Astrocyte of the cerebellum (primary cell): ENCODE measurements around the gene CTU1.

Source experiments
- DNase-seq: peaks from one replicate; pipeline ENCODE4 v3.0.0-alpha.2; 2011; ENCODE audit warnings: low read depth
- H3K4me3 ChIP-seq: 2 replicates; pipeline ENCODE4 v1.5.1; 2011; ENCODE audit warnings: mild to moderate bottlenecking, low read depth, low read length, moderate library complexity
- CTCF ChIP-seq: IDR thresholded peaks from 2 replicates; pipeline ENCODE4 v1.5.1; 2012; ENCODE audit warnings: low read length, low read depth, moderate library complexity, mild to moderate bottlenecking; ENCODE audit errors: missing control alignments
- in situ Hi-C: cut with HindIII; loops from 2 replicates; pipeline ENCODE4 v1.10.0; 2017; ENCODE audit warnings: low sequenced_read_pairs

Gene CTU1

GRCh38 chr19:51121257-51121656 lies 13.0 kb upstream of the CTU1 start:
- no peak overlapping the region for H3K4me3 ChIP-seq
- no peak for DNase-seq
- in situ Hi-C loops, result no loop called here
- no peak for TF ChIP-seq CTCF

- no peak overlapping the region for H3K4me3 ChIP-seq
- in situ Hi-C loops, result no loop called here
- no peak for TF ChIP-seq CTCF
- no peak for DNase-seq
Measured at GRCh38 chr19:51120160-51120559, 12.0 kb upstream of the CTU1 start.

GRCh38 chr19:51119611-51120010 lies 11.4 kb upstream of the CTU1 start:
- H3K4me3 ChIP-seq, result no peak overlapping the region
- no peak for TF ChIP-seq CTCF
- in situ Hi-C loops, result no loop called here
- DNase-seq, result no peak

GRCh38 chr19:51119101-51119500 lies 10.9 kb upstream of the CTU1 start:
- in situ Hi-C loops, result no loop called here
- TF ChIP-seq CTCF, result no peak
- no peak for DNase-seq
- no peak overlapping the region for H3K4me3 ChIP-seq

- in situ Hi-C loops, result no loop called here
- TF ChIP-seq CTCF, result no peak
- no peak overlapping the region for H3K4me3 ChIP-seq
- DNase-seq, result no peak
Measured at GRCh38 chr19:51116736-51117286, 8.6 kb upstream of the CTU1 start.

- in situ Hi-C loops, result no loop called here
- no peak for TF ChIP-seq CTCF
- no peak for DNase-seq
- no peak overlapping the region for H3K4me3 ChIP-seq
Measured at GRCh38 chr19:51114087-51114729, 6.0 kb upstream of the CTU1 start.
